Calu3 (cell line): ENCODE measurements around the gene ITLN2. TPM values are rescaled to one million over a fixed set of nuclear protein-coding genes. Genes with fewer than 3 reads are reported as not detected.

Experiments
- Bru-seq: library from RNA; stranded (reverse); fragments of 400-500 nt; gene quantifications from one replicate; lab custom pipeline; 2021; lab: Mats Ljungman, UMichigan
- BruChase-seq, 2 experiments: library from RNA; stranded (reverse); fragments of 400-500 nt; gene quantifications; one replicate each; lab custom pipeline; 2021; lab: Mats Ljungman, UMichigan
- BruUV-seq: library from RNA; stranded (reverse); fragments of 400-500 nt; replicated peaks from 2 replicates; lab custom pipeline; 2021; lab: Mats Ljungman, UMichigan
- CTCF ChIA-PET: fragments of 300-600 bp; sonication (Branson Sonifier 250); formaldehyde crosslinking; loops from one replicate; lab custom pipeline; 2022; ENCODE audit warnings: antibody characterized with exemption; lab: Charles Lee
- DNase-seq: peaks from one replicate; pipeline ENCODE4 v3.0.0; 2022
- H3K27ac Mint-ChIP-seq: one replicate; pipeline ENCODE4 v1.8.0; 2022; ENCODE audit warnings: mixed read lengths; ENCODE audit not compliant: unreplicated experiment
- H3K27me3 Mint-ChIP-seq: one replicate; pipeline ENCODE4 v1.8.0; 2022; ENCODE audit warnings: mixed read lengths; ENCODE audit not compliant: unreplicated experiment
- H3K36me3 Mint-ChIP-seq: one replicate; pipeline ENCODE4 v1.8.0; 2022; ENCODE audit warnings: mild to moderate bottlenecking, moderate library complexity, mixed read lengths; ENCODE audit not compliant: insufficient read depth, unreplicated experiment
- H3K4me1 Mint-ChIP-seq: one replicate; pipeline ENCODE4 v1.8.0; 2022; ENCODE audit warnings: mild to moderate bottlenecking, low read depth, mixed read lengths; ENCODE audit not compliant: unreplicated experiment
- H3K4me3 Mint-ChIP-seq: one replicate; pipeline ENCODE4 v1.8.0; 2022; ENCODE audit warnings: mild to moderate bottlenecking, low read depth, moderate library complexity, mixed read lengths; ENCODE audit not compliant: unreplicated experiment
- H3K9me3 Mint-ChIP-seq: one replicate; pipeline ENCODE4 v1.8.0; 2022; ENCODE audit warnings: low read depth, mixed read lengths; ENCODE audit not compliant: unreplicated experiment
- intact Hi-C: fragments of 100-400 bp; cut with micrococcal nuclease; formaldehyde crosslinking; loops from one replicate; pipeline ENCODE4 v1.10.0; 2022; ENCODE audit not compliant: unreplicated experiment
- long read RNA-seq: library from polyadenylated mRNA; stranded (forward); transcript quantifications from one replicate; pipeline ENCODE4 v2.0.0, GENCODE V29; 2022
- total RNA-seq: library from RNA; stranded (reverse); gene quantifications from 2 replicates; pipeline ENCODE4 v1.2.3, GENCODE V29; 2022
- TF ChIP-seq, protein P1 (sequence below): fragments of 200-600 bp; IDR thresholded peaks from one replicate; pipeline ENCODE4 v1.8.0; 2022; ENCODE audit warnings: antibody characterized with exemption; ENCODE audit not compliant: unreplicated experiment

The ITLN2 gene
- total RNA-seq (not detected in 2 replicates), Bru-seq, nascent RNA (not detected), BruChase-seq, experiment 1, labeled RNA remaining after a 6-hour chase (percentile 11 among the genes with signal in this experiment), BruChase-seq, experiment 2, labeled RNA remaining after a 2-hour chase (percentile 11 among the genes with signal in this experiment)
- long read RNA-seq = 0 reads

DNA sequence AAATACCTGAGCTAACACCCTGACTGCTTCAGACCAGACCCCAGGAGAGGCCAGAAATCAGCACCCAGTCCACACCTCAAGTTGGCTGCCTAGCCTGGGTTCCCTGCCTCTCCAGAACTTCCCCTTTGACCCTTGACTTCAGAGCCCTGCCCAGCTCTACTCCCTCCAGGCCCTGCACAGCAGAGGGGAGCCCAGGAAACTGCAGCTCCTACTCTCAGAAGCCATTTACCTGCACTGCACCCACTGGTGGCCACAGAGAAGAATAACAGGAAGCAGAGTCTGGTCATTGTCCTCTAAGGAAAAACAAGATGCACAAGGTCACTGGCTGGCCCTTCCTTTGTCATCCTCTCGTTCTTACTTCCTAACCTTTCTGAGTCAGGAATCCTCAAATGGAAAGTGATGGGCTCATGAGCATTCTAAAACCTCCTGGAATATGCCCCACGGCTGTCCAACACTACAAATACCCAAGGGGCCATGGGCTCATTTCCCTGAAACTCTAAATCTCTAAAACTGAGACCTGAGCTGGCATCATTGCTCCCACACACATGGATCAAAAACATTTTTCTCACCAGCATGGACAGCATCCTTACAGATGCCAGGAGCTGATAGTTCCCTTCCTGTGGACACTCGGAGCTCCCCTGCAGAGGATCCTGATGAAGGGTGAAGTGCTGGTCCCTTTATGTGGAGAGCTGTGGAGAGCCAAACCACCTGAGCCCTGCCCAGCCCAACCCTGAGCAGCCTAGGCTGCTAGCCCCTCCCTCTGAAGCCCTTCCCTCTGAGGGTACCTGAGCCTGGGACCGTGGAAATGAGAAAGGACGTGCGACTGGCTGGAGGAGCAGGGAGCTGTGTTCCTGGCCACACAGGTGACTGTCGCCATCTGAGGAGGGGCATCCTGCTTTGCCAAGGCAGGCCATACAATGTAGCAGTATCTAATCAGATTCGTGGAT is at the start of gene ITLN2:
Gene ITLN2 (minus strand): TSS at position 652 of the 947 bp plus-strand sequence. CDS start 68 bp downstream, at position 584.
- BruUV-seq = no TSS peak
- Mint-ChIP-seq H3K9me3 (no peaks in the 10 kb centered on the region), H3K4me3 (no peak within 1 kb of the TSS), H3K27me3 (peaks cover 22% of the 10 kb centered on the region), H3K4me1 (peaks cover 35% of the 10 kb centered on the region), H3K36me3 (no peaks in the 10 kb centered on the region), H3K27ac (no peak within 1 kb of the TSS)
- CTCF ChIA-PET = interaction anchor here (0.5 to 5.5 kb wide), 18 partner anchors 10 to 273 kb away, joined by 3 to 97 read pairs (median 3); no protein-coding TSS in a partner anchor
- intact Hi-C loops = no loop called here
- TF ChIP-seq, protein P1, sequence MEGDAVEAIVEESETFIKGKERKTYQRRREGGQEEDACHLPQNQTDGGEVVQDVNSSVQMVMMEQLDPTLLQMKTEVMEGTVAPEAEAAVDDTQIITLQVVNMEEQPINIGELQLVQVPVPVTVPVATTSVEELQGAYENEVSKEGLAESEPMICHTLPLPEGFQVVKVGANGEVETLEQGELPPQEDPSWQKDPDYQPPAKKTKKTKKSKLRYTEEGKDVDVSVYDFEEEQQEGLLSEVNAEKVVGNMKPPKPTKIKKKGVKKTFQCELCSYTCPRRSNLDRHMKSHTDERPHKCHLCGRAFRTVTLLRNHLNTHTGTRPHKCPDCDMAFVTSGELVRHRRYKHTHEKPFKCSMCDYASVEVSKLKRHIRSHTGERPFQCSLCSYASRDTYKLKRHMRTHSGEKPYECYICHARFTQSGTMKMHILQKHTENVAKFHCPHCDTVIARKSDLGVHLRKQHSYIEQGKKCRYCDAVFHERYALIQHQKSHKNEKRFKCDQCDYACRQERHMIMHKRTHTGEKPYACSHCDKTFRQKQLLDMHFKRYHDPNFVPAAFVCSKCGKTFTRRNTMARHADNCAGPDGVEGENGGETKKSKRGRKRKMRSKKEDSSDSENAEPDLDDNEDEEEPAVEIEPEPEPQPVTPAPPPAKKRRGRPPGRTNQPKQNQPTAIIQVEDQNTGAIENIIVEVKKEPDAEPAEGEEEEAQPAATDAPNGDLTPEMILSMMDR = peak; percentile 86
- DNase-seq = peak; percentile 69

DNA sequence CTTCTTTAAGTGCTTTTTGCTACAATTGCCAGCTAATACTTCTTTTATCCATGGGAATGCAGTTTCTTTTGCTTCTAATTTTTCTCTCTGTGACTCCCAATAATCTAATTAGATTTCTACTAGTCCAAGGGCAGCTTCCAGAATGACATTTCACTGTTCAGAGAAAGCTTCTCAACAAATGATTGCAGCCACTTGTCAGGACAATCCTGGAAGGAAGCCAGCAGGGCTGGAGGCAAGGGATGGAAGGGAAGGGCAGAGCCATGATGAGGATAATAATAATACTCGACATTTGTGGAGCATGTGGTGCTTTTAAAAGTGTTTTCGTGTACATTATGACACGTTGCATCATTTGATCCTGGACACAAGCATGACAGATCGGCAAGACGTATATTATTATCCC is 46.9 kb upstream of the ITLN2 start:
- H3K27me3 Mint-ChIP-seq = no peaks in the 10 kb centered on the region
- H3K27ac Mint-ChIP-seq = no peak overlapping the region
- TF ChIP-seq, protein P1 = no peak
- no peak for DNase-seq
- no TSS peak for BruUV-seq
- no peaks in the 10 kb centered on the region for H3K9me3 Mint-ChIP-seq
- peaks cover 59% of the 10 kb centered on the region for H3K36me3 Mint-ChIP-seq
- H3K4me3 Mint-ChIP-seq = no peak overlapping the region
- H3K4me1 Mint-ChIP-seq = peaks cover 29% of the 10 kb centered on the region
- intact Hi-C loops = no loop called here
- CTCF ChIA-PET = interaction anchor here (1.1 kb wide), 1 partner anchor 10 kb away, joined by 5 read pairs; no protein-coding TSS in a partner anchor

DNA sequence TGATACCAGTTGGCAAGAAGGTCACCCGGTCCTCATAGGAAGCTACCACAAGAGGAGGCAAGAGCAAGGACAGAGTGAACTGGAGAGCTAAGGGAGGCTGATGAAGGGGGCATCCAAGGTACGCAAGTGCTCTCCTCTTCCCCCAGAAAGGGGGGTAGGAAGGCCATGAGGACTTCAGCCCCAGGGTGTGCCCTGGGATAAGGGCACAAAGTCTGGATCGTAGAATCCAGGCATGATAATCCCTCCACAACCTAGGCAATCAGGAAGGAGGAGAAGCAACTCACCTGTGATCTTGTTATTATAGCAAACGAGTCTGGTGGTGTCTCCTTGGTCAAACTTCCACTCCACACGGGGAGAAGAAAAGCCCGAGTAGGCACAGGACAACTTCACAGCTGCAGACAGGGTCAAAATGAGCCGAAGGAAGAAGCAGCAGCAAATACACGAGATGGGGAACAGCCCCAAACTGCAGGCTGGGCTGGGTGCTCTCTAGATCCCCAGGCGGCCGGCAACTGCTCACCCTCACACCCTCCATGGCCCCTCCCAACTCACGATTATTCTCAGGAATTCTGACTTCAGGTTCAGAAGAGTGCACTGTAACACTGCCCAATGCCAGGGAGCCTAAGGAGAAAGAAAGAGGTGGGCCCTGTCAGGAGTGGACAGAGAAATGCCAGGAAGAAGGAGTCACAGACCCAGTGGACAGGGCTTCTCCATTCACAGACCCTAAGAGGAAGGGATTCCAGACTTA is 46.3 kb upstream of the ITLN2 start:
- Mint-ChIP-seq H3K9me3 (no peaks in the 10 kb centered on the region), H3K36me3 (peaks cover 62% of the 10 kb centered on the region), H3K4me1 (peaks cover 29% of the 10 kb centered on the region), H3K27ac (no peak overlapping the region), H3K4me3 (no peak overlapping the region), H3K27me3 (no peaks in the 10 kb centered on the region)
- BruUV-seq = no TSS peak
- intact Hi-C loops = no loop called here
- TF ChIP-seq, protein P1 = no peak
- CTCF ChIA-PET = interaction anchor here (1.1 to 1.3 kb wide), 2 partner anchors 9 to 97 kb away, joined by 4 to 5 read pairs; no protein-coding TSS in a partner anchor
- no peak for DNase-seq

- H3K9me3 Mint-ChIP-seq = no peaks in the 10 kb centered on the region
- H3K27me3 Mint-ChIP-seq = no peaks in the 10 kb centered on the region
- CTCF ChIA-PET = interaction anchor here (1.3 kb wide), 1 partner anchor 98 kb away, joined by 4 read pairs; no protein-coding TSS in a partner anchor
- no peak overlapping the region for H3K4me3 Mint-ChIP-seq
- DNase-seq = no peak
- intact Hi-C loops = no loop called here
- H3K36me3 Mint-ChIP-seq = peaks cover 68% of the 10 kb centered on the region
- H3K27ac Mint-ChIP-seq = no peak overlapping the region
- TF ChIP-seq, protein P1 = no peak
- peaks cover 41% of the 10 kb centered on the region for H3K4me1 Mint-ChIP-seq
- no TSS peak for BruUV-seq
Observed at GRCh38 chr1:160999376-160999775, 44.8 kb upstream of the ITLN2 start.
